ENCODE data around the gene RTL1.

RTL1 gene

DNA sequence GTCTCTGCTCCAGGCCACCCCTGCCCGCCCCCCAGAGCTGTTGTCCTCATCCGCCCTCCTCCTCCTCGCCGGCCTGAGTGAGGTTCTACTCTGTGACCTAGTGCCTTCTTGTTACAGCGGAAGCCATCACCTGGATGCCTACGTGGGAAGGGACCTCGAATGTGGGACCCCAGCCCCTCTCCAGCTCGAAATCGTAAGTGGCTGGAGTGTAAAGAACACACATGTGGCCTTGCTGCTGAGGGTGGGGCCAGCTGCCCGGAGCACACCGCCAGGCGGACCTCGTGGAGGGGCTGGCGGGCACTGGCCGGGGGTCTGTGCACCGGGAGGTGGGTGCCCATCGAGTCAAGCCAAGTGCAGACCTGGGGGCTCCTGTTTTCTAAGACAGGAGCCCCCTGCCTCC, 58.2 kb downstream of the RTL1 start:
- no peak for DNase-seq

DNA sequence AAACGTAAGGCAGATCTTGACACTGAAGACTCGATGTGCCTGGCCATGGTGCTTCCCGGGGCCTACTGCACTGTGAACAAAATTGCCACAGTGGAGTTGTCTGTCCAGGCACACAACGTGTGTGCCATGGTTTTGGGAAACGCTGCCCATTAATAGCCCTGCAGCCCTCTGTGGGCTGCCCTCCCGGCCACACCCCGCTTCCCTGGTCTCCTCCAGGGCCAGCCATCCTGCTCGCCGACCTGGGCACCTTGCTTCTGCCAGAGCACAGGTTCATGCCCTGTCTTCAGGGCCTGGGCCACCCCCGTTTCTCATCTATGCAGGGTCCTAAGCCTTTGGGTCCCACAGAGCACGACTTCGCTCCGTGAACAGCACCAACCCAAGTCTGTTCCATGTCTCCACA, 58.7 kb downstream of the RTL1 start:
- no peak for DNase-seq

DNA sequence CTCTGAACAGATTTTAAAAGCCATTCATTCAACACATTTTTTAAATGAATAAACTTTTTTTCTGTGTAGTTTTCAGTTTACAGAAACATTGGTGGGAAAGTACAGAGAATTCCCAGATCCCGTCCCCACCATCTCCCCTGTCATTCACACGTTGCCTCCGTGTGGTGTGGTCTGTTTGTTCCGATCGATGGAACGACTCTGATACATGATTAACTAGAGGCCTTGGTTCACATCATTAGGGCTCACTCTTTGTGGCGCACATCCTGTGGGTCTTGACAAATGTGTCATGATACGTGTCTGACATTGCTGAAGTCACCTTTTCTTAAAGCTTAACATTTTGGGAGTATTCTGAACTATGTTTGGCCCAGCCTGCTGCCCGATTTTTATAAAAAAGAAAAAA, 59.1 kb downstream of the RTL1 start:
- no peak for DNase-seq

DNA sequence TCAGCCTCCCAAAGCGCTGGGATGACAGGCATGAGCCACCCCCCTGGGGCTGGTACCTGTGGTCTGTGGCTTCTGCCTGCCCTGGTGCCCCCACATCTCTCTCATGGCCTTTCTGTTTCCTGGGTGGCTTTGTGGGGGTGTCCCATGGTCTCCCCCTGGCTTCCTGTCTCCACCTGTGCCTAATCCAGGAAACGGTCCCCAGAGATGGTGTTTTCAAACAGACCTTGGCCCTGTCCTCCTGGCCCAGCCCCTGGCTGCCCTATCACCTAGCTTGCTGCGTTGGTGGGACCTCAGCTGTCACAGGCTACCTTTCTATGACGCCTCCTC, 59.5 kb downstream of the RTL1 start:
- DNase-seq, result no peak

DNA sequence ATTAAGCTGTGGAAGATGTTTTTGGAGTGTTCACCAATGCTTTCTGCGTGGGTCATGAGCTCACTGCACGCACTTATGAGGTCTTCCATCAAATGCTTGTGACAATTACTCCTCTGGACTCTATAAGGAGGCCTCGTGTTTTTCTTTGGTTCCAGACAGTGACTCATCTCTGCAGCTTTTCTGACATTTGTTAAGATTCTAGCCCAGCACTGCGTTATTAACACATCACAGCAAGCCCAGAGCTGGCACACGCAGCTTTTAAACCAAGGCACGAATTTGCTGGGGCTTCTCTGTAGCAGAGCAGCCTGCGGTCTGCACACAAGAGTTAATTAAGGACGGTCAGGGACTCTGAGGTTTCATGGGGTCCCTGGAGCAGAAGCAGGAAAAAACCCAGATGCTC, 60.7 kb downstream of the RTL1 start:
- DNase-seq, result no peak

DNA sequence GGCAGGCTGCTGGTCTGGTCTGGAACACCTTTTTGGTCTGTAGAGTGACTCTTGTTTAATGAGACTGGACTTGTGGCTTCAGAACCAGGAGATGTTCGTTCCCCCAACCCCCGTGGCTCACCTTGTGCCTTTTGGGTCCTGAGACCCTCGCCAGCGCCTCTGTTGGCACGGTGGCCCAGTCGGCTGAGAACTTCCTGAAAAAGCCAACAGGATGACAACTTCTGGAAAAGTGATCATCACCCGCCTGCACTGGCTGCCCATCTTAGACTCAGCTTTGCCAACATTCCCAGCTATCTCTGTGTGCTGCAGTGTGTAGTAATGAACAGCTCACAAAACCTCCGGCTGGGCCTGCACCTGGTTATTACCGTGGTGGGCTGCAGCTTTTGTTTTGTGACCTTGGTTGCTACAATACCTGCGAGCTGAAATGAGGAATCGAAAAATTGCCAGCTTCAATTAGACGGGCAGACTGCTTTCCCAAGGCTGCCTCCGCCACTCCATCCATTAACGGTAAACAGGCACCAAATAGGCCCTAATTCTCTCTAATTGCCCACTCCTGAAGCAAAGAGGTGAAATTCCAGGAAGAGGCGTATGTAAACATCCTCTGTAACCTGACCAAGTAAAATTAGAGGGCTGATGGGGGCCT, 61.6 kb downstream of the RTL1 start:
- DNase-seq, result no peak

DNA sequence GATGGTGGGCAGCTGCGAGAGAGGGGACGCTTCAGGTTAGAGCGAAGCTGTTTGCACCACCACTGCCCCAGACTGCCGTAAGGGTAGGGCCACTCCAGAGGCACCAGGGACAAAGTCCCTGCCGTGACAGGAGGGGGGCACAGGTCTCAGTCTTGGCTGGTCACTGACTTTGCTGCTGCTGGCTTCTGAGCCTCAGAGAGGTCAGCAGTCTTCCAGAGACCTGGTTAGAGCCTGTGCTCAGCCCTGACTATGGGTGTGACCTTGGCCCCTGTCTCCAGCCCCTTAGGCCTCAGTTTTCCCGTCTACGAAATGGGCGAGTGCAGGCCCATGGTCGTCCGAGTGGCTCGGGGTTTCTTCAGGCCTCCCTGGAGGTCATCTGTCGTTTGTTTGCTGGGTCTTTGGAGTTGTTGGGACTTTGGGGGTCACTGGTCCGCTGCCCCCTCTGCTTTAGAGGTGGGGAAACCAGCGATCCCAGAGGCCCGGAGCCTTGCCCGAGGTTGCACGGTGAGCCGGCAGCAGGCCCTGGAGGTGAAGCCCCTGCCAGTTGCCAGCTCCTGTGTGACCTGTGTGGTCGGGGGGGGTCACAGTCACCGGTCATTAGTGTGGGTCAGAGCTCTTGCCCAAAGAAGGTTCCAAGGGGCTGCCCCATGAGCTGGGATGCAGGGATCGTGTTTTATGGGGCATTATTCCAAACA, 62.3 kb downstream of the RTL1 start:
- DNase-seq, result no peak

DNA sequence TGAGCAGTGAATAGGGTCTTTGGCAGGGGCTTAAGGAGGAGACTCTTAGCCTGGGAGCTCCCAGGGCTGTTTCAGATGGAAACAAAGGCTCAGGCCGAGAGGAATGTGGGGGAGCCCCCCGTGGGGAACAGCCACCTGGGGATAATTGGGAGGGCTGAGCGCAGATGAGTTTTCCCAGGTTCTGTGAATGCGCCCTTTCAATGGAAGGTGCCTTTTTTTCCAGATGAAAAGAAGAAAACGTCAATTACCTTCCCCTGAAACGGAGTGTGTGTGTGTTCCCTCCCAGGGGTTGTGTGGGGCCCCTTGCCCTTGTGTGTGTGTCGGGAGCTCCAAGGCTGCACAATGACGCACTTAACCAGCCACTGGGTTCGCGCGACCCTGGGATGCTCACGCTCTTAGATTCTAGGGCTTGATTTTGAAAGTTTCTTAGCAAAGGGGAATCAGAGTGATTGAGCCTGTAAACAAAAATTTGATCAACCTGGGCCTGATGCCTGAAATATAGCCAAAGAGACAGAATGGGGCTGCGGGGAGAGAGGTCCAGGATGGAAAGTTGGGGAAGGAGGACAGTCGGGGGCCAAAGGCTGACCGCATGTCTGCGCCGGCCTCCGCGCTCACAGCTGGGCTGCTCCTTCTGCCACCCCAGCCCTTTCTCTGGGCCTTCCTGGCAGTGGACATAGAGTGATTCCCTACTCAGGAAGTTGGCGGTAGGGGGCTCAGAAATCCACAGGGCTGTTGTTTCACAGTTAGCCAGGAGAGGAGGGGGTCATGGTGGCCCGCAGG, 63.0 kb downstream of the RTL1 start:
- DNase-seq, result no peak

DNA sequence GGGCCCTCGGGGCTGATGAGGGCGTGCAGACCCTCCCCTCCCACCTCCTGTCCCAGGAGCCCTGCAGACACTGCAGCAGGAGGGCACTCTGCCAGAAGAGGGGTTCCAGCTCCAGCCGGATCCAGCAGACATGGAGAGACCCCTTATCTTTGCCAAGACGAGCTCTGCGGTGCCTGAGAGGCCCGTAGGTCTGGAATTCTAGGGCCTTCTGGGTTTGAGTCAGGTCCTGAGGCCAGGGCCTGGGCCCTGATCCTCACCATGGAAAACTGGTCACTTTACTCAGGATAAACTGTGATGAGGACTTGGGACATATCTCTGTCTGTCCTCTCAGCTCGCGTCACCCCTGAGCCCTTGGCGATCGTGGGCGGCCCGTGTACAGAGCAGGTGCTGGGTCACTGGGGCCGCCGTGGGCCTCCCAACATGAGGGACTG, 63.8 kb downstream of the RTL1 start:
- DNase-seq, result no peak

DNA sequence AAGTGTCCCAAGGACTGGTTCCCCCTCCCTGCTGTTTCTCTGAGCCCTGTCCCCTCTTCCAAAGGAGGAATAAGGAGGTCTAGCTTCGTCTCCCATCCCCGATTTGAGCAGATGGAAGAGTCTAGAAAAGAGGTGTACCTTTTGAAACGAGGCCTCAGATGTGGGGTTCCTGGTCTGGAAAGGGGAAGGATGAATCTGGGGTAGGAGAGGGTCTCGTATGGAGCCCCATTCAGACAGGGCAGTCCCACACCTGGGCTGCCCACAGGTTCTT, 64.3 kb downstream of the RTL1 start:
- DNase-seq, result no peak

DNA sequence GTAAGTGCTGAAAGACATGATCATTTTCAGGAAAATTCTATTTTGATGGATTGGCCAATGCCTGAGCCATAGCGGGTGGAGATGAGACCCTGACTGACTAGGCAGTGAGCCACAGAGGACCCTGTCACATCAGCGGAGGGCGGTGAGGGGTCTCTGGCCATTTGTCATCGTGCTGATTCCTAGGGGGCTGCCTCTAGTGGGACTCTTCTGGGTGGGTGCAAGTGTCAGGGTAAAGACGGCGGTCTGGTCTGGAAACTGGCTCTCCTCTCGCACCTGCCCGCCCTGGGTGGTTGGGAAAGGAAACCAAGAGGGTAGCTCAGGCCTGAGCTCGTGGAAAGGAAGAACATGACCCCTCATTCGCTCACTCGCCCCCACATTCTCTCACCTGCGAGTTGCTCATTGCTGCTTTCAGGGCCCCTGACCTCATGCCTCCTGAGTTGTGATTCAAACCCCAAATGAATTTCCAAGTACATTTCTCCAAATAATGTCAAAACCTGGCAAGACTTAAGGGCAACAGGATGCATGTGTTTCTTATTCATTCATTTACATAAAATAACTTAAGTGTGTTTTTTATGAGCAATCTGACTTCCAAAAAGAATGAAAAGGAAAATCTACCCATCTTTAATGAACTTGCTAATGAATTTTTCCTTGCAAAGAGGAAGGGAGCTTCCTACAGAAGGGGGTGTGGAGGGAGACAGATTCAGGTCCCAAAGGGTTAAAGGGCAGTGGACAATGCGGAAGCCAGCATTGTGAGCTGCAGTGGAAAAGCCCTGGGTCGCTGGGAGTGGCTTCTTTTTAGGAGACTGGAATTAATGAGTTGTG, 64.8 kb downstream of the RTL1 start:
- no peak for DNase-seq

DNA sequence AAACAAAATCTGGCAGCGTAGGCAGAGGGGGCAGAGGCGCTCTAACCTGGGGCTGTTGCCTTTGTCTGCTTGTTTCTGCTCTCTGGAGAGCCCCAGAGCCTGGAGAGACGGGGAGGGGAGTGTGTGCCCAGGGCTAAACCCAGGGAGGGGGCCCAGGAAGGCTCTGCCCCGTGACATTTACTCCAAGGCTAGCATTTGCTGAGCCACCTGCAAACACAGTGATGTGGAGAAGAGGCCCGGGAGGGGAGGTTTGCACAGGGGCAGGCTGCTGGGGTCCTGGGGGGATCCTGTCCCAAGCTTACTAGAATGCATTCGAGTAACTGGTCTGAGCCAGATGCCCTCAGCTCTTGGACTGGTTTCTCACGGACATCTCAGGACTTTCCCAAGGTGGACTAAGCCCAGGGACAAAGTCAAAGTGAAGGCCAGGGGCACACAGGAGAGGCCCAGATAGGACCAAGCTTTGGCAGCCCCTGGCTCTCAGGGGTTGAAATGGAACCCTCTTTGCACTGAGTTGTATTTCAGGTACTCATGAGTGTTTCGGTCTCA, 65.6 kb downstream of the RTL1 start:
- DNase-seq, result no peak

DNA sequence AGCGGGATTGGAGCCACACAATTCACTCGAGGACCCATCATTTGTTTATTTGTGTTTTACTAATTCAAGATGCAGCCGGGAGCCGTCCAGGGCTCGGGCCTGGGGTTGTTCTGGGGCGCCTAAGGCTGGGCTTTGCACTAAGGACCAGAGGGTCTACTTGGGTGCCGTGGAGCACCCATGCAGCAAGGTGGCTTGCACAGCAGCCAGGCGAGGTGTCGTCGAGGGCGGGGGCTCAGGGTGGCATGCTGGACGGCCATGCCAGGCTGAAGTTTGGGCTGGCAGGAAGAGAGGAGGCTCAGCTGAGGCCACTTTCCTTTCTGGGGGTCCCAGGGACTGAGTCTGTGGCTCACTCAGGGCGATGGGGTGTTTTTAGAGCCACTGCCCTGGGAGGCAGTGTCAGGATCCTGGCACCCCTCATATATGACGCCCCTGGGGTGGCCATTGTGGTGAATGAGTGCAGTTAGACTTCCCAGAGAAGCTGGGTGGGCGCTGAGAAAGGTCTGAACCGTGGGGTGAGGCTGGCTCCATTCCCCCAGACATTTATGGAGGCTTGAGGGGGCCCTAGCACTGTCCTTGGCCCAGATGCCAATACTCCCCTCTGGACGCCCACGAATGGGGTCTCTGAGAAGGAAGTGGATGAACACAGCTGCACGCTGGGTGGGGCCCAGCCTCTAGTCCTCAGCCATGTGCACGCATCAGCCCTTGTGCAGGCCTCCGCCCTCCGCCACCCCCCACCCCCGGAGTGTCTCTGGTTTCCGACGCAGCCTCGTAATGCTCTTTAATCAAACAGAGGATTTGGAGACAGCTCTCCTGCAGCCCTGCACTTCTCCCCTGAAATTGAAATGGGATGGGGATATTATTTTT, 66.3 kb downstream of the RTL1 start:
- DNase-seq, result no peak

DNA sequence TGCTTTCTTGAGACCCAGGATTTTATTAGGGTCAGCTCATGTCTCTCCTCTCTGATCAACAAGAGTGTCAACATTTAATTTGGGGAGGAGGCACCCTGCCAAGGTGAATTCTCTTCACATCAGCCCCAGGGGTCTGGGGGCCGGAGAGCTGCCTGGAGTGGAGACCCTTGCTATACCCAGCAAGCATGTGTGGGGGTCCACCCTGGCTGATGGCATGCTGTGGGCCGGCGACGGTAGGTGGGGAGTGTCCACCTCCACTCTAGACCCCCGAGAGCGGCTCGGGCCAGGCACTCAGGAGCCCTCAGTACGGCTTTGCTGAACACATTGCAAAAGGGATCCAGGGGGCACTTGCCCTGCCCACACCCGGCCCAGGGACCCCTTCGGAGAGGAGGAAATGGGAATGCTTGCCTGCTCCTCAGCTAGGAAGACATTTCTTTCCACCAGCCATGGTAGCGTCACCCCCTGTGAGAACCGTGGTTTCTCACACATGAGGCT, 67.2 kb downstream of the RTL1 start:
- no peak for DNase-seq

DNA sequence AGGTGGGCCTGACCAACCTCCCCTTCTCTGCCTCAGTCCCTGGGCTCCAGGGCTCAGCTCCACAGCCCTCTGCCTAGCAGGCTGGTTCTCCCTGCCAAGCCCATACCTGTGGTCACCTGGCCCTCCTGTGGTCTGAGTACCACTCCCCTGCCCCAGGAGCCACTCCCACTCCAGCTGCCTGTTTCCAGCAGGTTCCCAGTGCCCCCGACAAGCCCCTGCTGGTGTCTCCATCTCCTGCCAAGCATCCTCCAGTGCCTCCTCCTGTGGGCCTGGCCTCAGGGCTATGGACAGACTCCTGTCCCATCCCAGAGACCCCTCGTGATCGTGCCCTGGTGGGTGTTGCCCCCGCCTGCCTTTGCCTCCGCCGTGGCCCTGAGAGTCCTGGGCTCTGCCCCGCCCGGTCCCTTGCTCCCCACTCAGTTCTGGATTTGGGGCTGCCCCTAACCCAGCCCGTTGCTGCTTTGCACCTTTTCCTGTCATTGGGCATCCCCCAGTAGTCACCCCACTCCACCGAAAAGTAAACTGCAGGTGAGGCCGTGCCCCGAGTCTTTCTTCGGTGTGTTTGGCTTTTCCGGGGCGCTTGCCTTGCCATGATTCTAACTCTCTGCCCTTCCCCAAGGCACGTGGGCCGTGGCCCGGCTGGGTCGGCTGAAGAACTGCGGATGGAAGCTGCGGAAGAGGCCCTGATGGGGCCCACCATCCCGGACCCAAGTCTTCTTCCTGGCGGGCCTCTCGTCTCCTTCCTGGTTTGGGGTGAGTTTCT, 67.8 kb downstream of the RTL1 start:
- DNase-seq, result no peak

DNA sequence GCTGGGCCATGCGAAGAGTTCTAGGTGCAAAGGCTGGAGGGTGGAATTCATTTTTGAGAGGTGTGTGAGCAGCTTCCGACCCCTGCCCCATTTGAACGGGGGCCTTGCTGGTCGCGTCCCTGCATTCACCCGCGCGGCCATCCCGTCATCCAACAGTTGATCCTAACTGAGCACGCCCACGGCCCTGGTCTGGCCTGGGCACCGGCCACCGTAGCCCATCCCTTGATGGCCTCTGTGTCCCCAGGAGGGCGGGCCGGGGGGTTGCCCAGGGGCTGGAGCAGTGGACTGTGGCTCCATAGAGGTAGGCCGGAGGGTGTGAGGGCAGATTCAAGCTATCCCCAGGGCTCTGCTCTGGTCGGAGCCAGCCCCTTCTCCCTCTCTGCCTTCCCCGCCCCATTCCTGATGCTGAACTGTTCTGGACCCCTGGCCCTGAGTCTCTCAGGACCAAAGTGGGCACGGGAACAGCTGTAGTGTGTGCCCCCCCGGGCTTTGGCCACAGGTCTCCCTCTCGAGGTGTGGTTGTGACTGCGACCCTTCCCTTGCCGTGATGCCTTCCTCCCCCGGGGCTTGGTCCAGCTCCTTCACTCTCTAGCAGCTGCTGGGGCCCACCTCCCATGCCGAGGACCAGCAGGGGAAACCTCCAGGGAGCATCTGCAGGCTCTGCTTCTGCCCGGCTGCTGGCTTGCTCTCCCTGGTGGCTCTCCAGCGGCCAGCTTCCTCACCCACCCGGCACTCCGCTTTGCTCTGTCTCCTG, 68.6 kb downstream of the RTL1 start:
- DNase-seq, result no peak

DNA sequence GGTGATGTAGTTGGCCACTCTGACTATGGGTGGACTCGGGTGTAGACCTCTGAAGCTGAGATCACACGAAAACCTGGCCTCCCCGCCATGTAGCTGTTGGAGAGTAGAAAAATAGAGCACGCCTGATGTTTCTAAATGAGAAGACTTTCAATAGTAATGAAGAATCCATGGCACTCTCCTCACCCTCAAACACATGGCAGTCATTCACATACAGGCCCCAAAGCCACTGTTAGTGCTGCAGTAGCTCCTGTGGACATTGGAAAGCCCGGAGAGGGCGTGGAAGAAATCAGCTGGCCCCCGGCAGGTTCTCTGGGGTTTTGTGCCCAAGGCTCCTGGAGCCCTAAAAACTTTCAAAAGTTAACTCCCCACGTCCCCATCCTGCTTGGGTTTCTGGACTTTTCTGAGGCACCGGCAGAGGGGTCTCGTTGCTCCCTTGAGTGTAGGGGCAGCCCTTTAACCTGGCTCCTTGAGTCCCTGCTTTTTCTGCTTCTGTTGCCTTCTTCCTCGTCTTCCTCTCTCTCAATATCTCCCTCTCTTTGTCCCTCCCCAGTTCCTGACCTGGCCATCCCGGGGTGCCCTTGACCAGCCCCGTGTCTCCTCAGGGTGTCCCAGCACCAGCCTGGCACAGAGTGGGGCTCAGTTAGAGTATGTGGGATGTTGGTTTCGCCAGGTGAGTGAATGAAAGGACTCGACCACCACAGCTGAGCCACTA, 69.3 kb downstream of the RTL1 start:
- DNase-seq, result no peak

DNA sequence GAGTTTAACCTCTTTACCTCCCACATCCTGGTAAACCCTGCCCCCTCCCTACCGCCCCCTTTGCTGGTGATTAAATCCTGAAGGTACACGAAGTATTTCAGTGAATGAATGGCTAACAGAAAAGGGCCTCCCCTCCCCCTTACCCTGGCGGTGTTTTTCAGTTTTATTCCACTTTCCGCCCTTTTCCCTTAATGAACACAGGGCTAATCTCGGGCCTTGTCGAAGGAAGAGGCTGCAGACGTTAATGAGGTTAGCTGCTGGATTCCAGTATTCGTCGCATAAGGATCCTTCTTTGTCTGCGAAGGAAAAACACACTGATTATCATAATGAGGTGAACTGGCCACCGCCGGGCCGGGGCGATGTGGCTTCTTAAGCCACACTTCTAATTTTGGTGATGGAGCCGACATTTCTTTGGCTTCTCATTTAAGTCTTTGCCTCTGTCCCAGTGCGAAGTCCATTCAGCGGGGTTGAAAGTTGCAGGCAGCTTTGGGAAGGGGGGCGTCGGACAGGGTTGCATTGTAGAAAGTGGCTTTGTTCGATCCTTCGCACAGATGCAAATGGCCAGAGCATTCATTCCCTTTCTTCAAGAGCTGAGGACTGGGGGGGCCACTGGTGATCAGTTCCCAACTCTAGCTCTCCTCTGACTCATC, 71.1 kb downstream of the RTL1 start:
- no peak for DNase-seq

DNA sequence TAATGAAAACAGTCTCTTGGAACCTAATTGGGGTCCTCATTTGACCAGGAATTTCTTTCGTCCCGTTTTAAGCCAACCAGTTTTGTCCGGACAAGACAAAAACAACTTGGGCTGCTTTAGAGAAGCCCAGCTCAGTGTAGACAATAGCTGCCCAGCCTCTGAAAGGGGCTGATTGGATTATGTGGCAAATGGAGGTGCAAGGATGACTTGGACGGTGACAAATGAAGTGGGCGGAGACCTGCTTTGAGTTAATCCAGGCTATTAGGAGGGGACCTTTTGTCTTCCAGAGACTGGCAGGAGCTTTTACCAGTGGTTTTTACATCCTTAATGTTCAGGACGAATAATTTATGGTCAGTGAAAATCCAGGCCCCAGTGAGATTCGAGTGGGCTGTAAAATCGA, 72.8 kb downstream of the RTL1 start:
- no peak for DNase-seq
